GM21737 (cell line): Measurements from ENCODE around the gene HOATZ.

Experiments
- ATAC-seq: cut with Tn5 transposase; IDR thresholded peaks from one replicate; pipeline ENCODE4 v1.9.1; 2021; ENCODE audit warnings: mild to moderate bottlenecking, moderate library complexity; ENCODE audit not compliant: unreplicated experiment

The HOATZ gene

GRCh38 chr11:111521135-111521534 is 6.6 kb downstream of the HOATZ start:
- no peak for ATAC-seq

GRCh38 chr11:111522426-111522825 is 7.8 kb downstream of the HOATZ start:
- ATAC-seq: no peak

GRCh38 chr11:111523343-111523742 is 8.8 kb downstream of the HOATZ start:
- no peak for ATAC-seq

GRCh38 chr11:111524056-111524455 is 9.5 kb downstream of the HOATZ start:
- ATAC-seq: no peak

- ATAC-seq: no peak
Measured at GRCh38 chr11:111525456-111525855, 10.9 kb downstream of the HOATZ start.

- ATAC-seq: no peak
Measured at GRCh38 chr11:111526501-111526900, 11.9 kb downstream of the HOATZ start.

- no peak for ATAC-seq
Measured at GRCh38 chr11:111527279-111527678, 12.7 kb downstream of the HOATZ start.

GRCh38 chr11:111528557-111528956 is 14.0 kb downstream of the HOATZ start:
- ATAC-seq: no peak

- ATAC-seq: no peak
Measured at GRCh38 chr11:111530091-111530490, 15.5 kb downstream of the HOATZ start.

GRCh38 chr11:111531136-111531535 is 16.6 kb downstream of the HOATZ start:
- ATAC-seq: no peak

GRCh38 chr11:111531687-111532364 is 17.2 kb downstream of the HOATZ start:
- no peak for ATAC-seq

GRCh38 chr11:111532365-111532709 is 17.8 kb downstream of the HOATZ start:
- no peak for ATAC-seq

- ATAC-seq: no peak
Measured at GRCh38 chr11:111535281-111535680, 20.7 kb downstream of the HOATZ start.

- ATAC-seq: no peak
Measured at GRCh38 chr11:111537336-111537860, 22.8 kb downstream of the HOATZ start.

- ATAC-seq: no peak
Measured at GRCh38 chr11:111538407-111539114, 24.0 kb downstream of the HOATZ start.

GRCh38 chr11:111539426-111540113 is 25.0 kb downstream of the HOATZ start:
- no peak for ATAC-seq

- ATAC-seq: no peak
Measured at GRCh38 chr11:111540114-111540936, 25.7 kb downstream of the HOATZ start, which contains the start of gene LAYN. Gene LAYN (plus strand): TSS chr11:111540720. CDS start chr11:111540844, 124 bp downstream.

GRCh38 chr11:111540937-111541253 is 26.3 kb downstream of the HOATZ start:
- ATAC-seq: no peak

- ATAC-seq: no peak
Measured at GRCh38 chr11:111541254-111542061, 26.9 kb downstream of the HOATZ start.

- no peak for ATAC-seq
Measured at GRCh38 chr11:111542606-111543275, 28.2 kb downstream of the HOATZ start.
